Vagina (tissue), 2 donors: ENCODE data around the gene STIM1.

Experiments used
- CTCF ChIP-seq, 3 experiments: fragments of 450-650 bp in 2 of 3; fragments of 200-600 bp in 1 of 3; sonication (generic) in 1 of 3; IDR thresholded peaks; one replicate each; pipeline ENCODE4 v1.5.1; 2017 to 2019; ENCODE audit warnings: antibody characterized with exemption in 3 of 3, mild to moderate bottlenecking in 2 of 3, moderate library complexity in 2 of 3
- POLR2A ChIP-seq, 2 donors: fragments of 450-650 bp; IDR thresholded peaks; one replicate each; pipeline ENCODE4 v1.6.1; 2017; ENCODE audit warnings: antibody characterized with exemption in 2 of 2, mild to moderate bottlenecking in 2 of 2, moderate library complexity in 2 of 2

GRCh38 chr11:3990406-3990805 is 134.9 kb downstream of the STIM1 start:
- TF ChIP-seq CTCF (IDR thresholded peaks at IDR 0.05) (no peak), POLR2A (IDR thresholded peaks at IDR 0.05) (no peak)
